HG02870 (cell line): ENCODE results near the gene NRXN3.
"Not testable (repeated sequence)": the region's sequence is repeated elsewhere in the genome, so short reads cannot be mapped to it uniquely, and the experiment has no call there.

Source experiments
- ATAC-seq: cut with Tn5 transposase; IDR thresholded peaks from one replicate; pipeline ENCODE4 v1.9.1; 2021; ENCODE audit warnings: mild to moderate bottlenecking, moderate library complexity; ENCODE audit not compliant: unreplicated experiment

NRXN3 gene

DNA sequence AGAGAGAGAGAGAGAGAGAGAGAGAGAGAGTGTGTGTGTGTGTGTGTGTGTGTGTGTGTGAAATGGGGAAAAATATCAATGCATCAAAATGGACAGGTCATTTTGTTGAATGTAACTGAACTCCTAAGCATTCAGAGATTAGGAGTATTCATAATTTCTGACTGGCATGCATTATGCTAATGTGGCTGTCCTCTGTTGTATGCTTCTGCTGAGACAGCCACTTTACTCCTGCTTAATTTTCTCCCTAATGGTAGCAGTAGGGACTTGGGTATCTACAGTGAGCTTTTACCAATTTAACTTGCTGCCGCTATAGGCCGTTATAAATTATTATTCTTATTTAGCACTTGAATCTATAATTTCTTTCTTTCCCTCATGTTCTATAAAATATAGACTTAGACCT lies 924.8 kb downstream of the NRXN3 start:
- ATAC-seq, result no peak

GRCh38 chr14:79096811-79097210 lies 926.6 kb downstream of the NRXN3 start:
- no peak for ATAC-seq

GRCh38 chr14:79098324-79098723 lies 928.2 kb downstream of the NRXN3 start:
- ATAC-seq, result no peak

DNA sequence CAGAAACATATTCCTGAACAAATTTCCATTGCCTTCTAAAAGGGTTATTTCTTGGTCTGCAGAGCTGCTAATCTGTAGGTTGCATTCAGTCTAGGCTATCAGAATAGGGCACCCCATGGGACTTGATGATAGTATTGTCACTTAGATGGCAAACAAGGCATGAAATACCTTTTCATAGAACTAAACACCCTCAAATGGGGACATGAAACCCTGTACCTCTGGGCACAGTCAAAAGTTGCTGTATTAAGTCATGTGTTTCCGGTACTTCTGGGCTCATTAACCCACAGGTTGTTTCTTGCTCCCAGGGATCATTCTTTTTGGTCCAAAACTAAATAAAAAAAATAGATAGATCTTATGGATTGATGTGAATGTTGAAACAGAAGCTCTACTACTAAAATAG lies 930.4 kb downstream of the NRXN3 start:
- no peak for ATAC-seq

DNA sequence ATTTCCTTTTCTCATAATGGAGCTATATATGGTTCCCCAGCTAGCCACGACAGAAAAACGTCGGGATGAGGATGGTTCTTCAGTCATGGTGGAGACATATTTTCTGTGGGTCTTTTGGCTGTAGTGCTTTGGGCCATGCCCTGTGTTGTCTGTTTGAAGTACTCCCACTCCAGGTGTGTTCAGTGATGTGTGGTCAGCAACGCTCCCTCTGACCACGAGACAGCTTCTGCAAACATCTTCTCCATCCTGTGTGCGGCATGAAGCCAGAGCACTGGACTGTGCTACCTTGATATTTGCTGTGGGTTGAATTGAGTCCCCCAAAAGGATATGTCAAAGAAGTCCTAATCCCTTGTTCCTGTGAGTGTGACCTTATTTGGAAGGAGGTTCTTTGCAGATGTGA lies 931.2 kb downstream of the NRXN3 start:
- ATAC-seq, result no peak

GRCh38 chr14:79103764-79104163 lies 933.6 kb downstream of the NRXN3 start:
- no peak for ATAC-seq

DNA sequence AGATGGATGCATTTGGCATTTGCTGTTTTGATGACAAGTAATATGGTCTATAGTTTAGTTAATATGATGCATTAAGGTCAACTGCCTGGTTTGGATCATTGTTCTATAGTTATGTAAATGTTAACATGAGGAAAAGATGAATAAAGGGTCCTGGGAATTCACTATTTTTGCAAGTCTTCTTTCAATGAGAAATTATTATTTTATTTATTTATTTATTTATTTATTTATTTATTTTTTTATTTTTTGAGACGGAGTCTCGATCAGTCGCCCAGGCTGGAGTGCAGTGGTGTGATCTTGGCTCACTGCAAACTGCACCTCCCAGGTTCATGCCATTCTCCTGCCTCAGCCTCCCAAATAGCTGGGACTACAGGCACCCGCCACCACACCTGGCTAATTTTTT lies 940.4 kb downstream of the NRXN3 start:
- not testable (repeated sequence) for ATAC-seq

GRCh38 chr14:79111987-79112501 lies 941.9 kb downstream of the NRXN3 start:
- no peak for ATAC-seq

GRCh38 chr14:79117561-79117960 lies 947.4 kb downstream of the NRXN3 start:
- ATAC-seq, result no peak

DNA sequence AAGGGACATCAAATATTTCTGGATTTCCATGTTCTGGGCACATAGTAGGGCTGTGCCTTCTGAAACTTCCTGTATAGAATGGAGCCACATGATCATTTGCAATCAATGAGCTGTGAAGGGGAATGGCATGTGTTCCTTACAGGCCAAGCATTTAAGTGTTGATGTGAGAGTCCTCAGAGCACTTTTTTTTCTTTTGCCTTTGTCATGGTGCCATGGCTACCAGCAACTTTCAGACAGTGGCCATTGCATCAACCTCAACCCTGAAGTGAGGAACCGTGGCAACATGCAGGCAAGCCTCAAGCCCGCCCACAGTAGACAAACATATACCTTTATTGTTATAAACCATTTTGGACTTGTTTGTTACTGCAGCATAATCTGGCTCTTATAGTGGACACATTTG lies 948.1 kb downstream of the NRXN3 start:
- no peak for ATAC-seq

GRCh38 chr14:79134361-79134760 lies 964.2 kb downstream of the NRXN3 start:
- ATAC-seq, result no peak

DNA sequence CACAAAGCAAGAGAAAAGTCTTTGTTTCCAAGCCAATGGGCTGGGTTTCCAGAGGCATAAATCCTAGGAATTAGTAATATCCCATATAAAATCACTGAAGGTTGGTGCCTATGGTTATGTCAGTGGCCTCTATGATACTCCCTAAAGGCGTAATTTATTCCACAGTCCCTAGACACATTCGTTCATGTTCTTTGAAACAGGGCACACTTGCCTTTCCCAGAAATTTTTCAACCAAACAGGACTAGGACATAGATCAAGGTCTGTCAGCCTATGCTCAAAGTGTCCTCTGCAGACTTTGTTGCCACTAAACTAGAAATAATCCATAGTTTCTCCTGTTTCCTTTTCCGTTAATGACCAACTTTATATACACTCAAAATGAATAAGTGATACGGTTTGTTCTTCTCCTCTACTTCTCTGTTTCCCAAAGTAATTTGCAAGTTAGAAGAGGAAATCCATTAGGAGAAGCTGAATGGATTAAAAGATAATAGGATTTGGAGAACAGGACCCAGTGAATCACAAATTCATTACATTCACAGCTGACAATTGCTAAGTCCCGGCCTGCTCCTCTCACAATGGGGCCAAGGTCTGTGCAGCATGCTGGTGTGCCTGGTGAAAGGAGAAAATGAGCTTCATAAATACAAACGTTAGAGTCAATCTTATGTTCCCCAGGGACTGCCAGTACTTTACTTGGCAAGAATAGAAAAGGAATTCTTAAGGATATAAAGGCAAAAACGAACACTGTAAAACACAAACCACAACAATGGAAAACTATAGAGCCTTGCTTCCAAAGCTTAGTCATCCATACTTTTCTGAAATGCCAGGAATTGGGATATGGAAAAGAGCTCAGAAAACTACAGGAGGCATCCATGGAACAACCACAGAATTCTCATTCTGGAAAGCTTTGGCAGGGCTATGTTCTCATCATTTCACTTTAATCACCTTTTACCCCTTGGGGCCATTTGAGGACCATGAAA lies 966.2 kb downstream of the NRXN3 start:
- no peak for ATAC-seq

- no peak for ATAC-seq
These were observed 966.9 kb downstream of the NRXN3 start for GRCh38 chr14:79137045-79137430.

GRCh38 chr14:79137836-79138235 lies 967.7 kb downstream of the NRXN3 start:
- ATAC-seq, result no peak

DNA sequence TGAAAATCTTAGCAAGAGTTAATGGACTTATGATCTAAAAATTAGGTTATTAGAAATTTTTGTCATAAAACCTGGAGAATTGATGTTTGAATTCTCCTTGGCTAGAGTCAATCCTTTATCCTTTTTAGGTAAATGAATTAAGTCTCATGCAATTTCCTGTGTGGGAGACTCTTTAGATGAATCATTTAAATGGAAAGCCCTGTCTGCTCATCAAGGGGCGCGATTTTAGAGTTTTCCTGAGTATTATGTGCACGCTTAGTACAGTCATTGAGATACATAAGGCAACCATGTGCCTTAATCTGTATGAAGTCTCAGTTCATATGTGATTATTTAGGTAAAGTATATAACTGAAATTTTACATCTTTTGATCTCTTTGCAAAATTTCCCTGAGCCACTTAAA lies 974.7 kb downstream of the NRXN3 start:
- no peak for ATAC-seq

DNA sequence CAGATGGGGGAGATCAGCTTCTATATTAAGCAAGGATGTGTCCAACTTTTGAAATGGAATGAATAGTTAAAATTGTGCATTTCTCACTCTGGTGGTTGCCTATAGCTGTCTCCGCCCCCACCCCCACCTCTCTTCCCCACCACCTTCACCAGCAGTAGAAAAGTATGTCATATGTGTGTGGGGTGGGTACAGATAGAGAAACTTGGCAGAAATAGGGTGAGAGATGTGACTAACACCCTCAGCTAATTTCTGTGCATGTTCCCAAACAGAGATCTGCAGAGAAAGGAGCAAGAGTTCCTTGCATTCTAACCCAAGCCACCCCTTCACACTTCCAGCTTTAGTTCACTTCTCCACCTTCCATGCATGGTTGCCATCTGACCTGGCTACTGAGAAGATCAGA lies 980.1 kb downstream of the NRXN3 start:
- ATAC-seq, result no peak

DNA sequence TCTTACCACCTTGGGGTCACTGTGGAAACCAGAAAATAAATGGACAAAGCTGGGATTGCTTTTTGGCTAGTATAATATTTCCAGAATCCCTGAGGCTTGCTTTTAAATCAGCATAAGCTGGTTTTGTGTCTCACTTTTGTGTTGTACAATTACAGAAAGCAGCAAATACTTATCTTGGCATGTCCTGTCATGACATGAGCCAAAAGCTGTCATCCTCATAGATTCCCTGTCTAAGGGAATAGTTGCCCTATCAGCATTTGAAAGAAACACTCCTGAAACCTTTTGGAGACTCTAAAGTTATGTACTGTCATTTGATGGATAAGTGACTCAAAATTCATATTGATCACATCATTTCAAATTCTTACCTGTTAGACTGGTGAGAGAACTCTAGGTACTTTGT lies 987.2 kb downstream of the NRXN3 start:
- ATAC-seq, result no peak

DNA sequence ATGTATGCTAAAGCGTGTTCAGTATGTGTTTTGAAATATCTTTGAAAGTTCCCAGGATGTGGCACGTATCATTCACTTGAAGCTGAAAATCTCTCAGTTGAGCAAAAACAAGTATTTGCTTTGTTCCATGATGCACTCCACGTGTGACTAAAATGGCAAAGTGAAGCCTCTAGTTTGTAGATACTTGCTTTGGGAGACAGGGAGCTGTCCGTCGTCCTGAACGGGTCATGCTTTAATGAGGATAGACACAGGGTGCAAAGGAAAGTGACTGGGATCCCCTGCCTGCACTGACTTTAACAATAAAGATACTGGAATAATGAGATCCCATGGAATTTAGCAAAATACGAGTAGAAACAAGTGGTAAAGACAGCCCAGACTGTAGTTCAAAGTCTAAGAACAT lies 991.4 kb downstream of the NRXN3 start:
- ATAC-seq, result no peak

- ATAC-seq, result no peak
These were observed 992.7 kb downstream of the NRXN3 start for GRCh38 chr14:79162833-79163232.

- ATAC-seq, result no peak
These were observed 995.4 kb downstream of the NRXN3 start for GRCh38 chr14:79165471-79166090.

DNA sequence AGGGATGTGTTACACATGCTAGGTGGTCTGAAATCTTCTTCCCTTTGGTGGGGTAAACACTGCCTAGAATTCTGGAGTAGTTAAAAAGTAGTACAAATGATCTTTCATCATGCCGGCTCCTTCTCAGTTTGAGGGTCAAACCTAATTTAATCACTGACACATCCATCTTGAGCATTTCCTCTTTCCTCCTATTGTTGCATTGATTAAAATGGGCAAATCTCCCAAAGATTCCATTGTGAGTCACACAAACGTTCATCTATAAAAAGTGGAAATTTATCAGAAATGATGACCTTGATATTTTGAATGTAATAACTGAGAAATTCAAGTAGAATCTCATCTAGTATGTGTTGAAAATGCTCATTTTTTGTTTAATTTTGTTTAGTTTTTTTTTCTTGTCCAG lies 996.0 kb downstream of the NRXN3 start:
- no peak for ATAC-seq

- no peak for ATAC-seq
These were observed 997.8 kb downstream of the NRXN3 start for GRCh38 chr14:79167957-79168356.
